H1 (cell line): ENCODE data around the gene ACAD9. TPM values are rescaled to one million over a fixed set of nuclear protein-coding genes. Genes with fewer than 3 reads are reported as not detected.
"Not testable (repeated sequence)": the region's sequence is repeated elsewhere in the genome, so short reads cannot be mapped to it uniquely, and the experiment has no call there.

ENCODE experiments used
- CTCF ChIA-PET: fragments of 300-600 bp; sonication (Branson Sonifier 250); formaldehyde crosslinking; loops from one replicate; lab custom pipeline; 2021; ENCODE audit not compliant: partially characterized antibody; lab: Charles Lee
- POLR2A ChIA-PET: fragments of 300-600 bp; sonication (Branson Sonifier 250); formaldehyde crosslinking; loops from one replicate; lab custom pipeline; 2021; ENCODE audit warnings: inconsistent platforms; ENCODE audit not compliant: partially characterized antibody; lab: Charles Lee
- DNase-seq, 2 experiments: peaks; one replicate each; pipeline versions ENCODE4 v3.0.0 to v3.0.0-alpha.2; 2010 to 2022; ENCODE audit warnings: low spot score in 2 of 2, low read depth in 1 of 2, mixed read lengths in 1 of 2
- FAIRE-seq: peaks from 2 replicates; lab custom pipeline; 2011; peaks lifted over from hg19 to GRCh38; lab: Jason Lieb, UNC
- H2AFZ ChIP-seq: 2 replicates; pipeline ENCODE4 v1.8.1; 2012; ENCODE audit warnings: low read length, inconsistent platforms
- H2AK5ac ChIP-seq: 2 replicates; pipeline ENCODE4 v1.6.1; 2013; ENCODE audit warnings: low read depth, low read length
- H2BK120ac ChIP-seq: replicated peaks from 2 replicates; pipeline ENCODE3; 2013; ENCODE audit warnings: low read depth, low read length, inconsistent platforms
- H2BK12ac ChIP-seq: 2 replicates; pipeline ENCODE4 v1.6.1; 2013; ENCODE audit warnings: low read depth, low read length
- H2BK15ac ChIP-seq: 2 replicates; pipeline ENCODE4 v1.6.1; 2013; ENCODE audit warnings: low read length
- H2BK20ac ChIP-seq: 2 replicates; pipeline ENCODE4 v1.6.1; 2013; ENCODE audit warnings: low read length
- H2BK5ac ChIP-seq: 2 replicates; pipeline ENCODE4 v1.6.1; 2013; ENCODE audit warnings: low read depth, low read length
- H3K14ac ChIP-seq: 2 replicates; pipeline ENCODE4 v1.6.1; 2013; ENCODE audit warnings: inconsistent platforms; ENCODE audit not compliant: insufficient read length
- H3K18ac ChIP-seq: 2 replicates; pipeline ENCODE4 v1.6.1; 2013; ENCODE audit warnings: low read length; ENCODE audit errors: extremely low read depth
- H3K23ac ChIP-seq: 2 replicates; pipeline ENCODE4 v1.6.1; 2013; ENCODE audit warnings: inconsistent platforms; ENCODE audit not compliant: insufficient read length
- H3K23me2 ChIP-seq: 2 replicates; pipeline ENCODE4 v1.6.1; 2013; ENCODE audit warnings: low read depth, low read length
- H3K27ac ChIP-seq: 2 replicates; pipeline ENCODE4 v1.6.1; 2011; ENCODE audit warnings: low read depth, low read length, inconsistent platforms
- H3K27me3 ChIP-seq, 4 experiments: replicated peaks in 1 of 4; 1 replicate in 1 of 4; 2 replicates in 3 of 4; pipeline versions ENCODE4 v1.6.1 to v1.8.1; 2011 to 2013; ENCODE audit warnings: low read length in 3 of 4, mild to moderate bottlenecking in 3 of 4, inconsistent platforms in 2 of 4, mixed read lengths in 2 of 4, moderate library complexity in 1 of 4; ENCODE audit not compliant: control insufficient read depth in 3 of 4, insufficient read depth in 3 of 4; ENCODE audit errors: extremely low read depth in 1 of 4
- H3K36me3 ChIP-seq, 4 experiments: 2 replicates each; pipeline versions ENCODE4 v1.6.1 to v1.8.1; 2011 to 2013; ENCODE audit warnings: mild to moderate bottlenecking in 4 of 4, low read length in 3 of 4, moderate library complexity in 2 of 4, control low read depth in 1 of 4, inconsistent platforms in 1 of 4; ENCODE audit not compliant: insufficient read depth in 4 of 4, control insufficient read depth in 2 of 4
- H3K4ac ChIP-seq: replicated peaks from 2 replicates; pipeline ENCODE3; 2013; ENCODE audit warnings: low read length, low read depth, mixed read lengths, inconsistent platforms; ENCODE audit not compliant: insufficient read length
- H3K4me1 ChIP-seq, 4 experiments: replicated peaks in 1 of 4; 1 replicate in 1 of 4; 2 replicates in 3 of 4; pipeline versions ENCODE4 v1.6.1 to v1.8.1; 2011 to 2013; ENCODE audit warnings: low read length in 3 of 4, inconsistent platforms in 2 of 4, mixed read lengths in 1 of 4; ENCODE audit not compliant: insufficient read depth in 4 of 4, control insufficient read depth in 3 of 4
- H3K4me2 ChIP-seq, 2 experiments: 2 replicates each; pipeline versions ENCODE4 v1.6.1 to v1.8.1; 2011 to 2013; ENCODE audit warnings: low read depth in 2 of 2, low read length in 2 of 2, control low read depth in 1 of 2, inconsistent platforms in 1 of 2, mild to moderate bottlenecking in 1 of 2; ENCODE audit not compliant: insufficient read depth in 1 of 2
- H3K4me3 ChIP-seq, 4 experiments: fragments of 200-600, 300-600 bp in 1 of 4; sonication (generic), shearing (Covaris generic), sonication (Bioruptor Twin) in 1 of 4; 2 replicates each; pipeline versions ENCODE4 v1.5.1 to v1.8.1; 2011 to 2016; ENCODE audit warnings: low read length in 4 of 4, low read depth in 3 of 4, control low read depth in 2 of 4, inconsistent platforms in 2 of 4, mild to moderate bottlenecking in 2 of 4, mixed read lengths in 1 of 4, moderate library complexity in 1 of 4; ENCODE audit not compliant: insufficient read depth in 2 of 4; ENCODE audit errors: extremely low read depth in 1 of 4
- H3K56ac ChIP-seq: replicated peaks from 2 replicates; pipeline ENCODE3; 2013; ENCODE audit warnings: low read depth, mild to moderate bottlenecking, mixed read lengths, low read length, inconsistent platforms; ENCODE audit not compliant: insufficient read length
- H3K79me1 ChIP-seq: 2 replicates; pipeline ENCODE4 v1.6.1; 2013; ENCODE audit warnings: low read depth, low read length, control low read depth
- H3K79me2 ChIP-seq, 2 experiments: 2 replicates each; pipeline versions ENCODE4 v1.6.1 to v1.8.1; 2012 to 2013; ENCODE audit warnings: low read length in 2 of 2, mild to moderate bottlenecking in 2 of 2, inconsistent platforms in 1 of 2; ENCODE audit not compliant: insufficient read depth in 2 of 2, control insufficient read depth in 1 of 2
- H3K9ac ChIP-seq, 4 experiments: replicated peaks in 1 of 4; 1 replicate in 1 of 4; 2 replicates in 3 of 4; pipeline versions ENCODE4 v1.6.1 to v1.8.1; 2011 to 2013; ENCODE audit warnings: low read depth in 3 of 4, low read length in 3 of 4, control low read depth in 2 of 4, mild to moderate bottlenecking in 2 of 4, moderate library complexity in 2 of 4, inconsistent platforms in 1 of 4; ENCODE audit errors: extremely low read depth in 1 of 4
- H3K9me3 ChIP-seq, 2 experiments: 2 replicates each; pipeline versions ENCODE4 v1.6.1 to v1.8.1; 2012 to 2013; ENCODE audit warnings: mild to moderate bottlenecking in 2 of 2, moderate library complexity in 2 of 2, control low read depth in 1 of 2, inconsistent platforms in 1 of 2, low read depth in 1 of 2, low read length in 1 of 2, mixed read lengths in 1 of 2; ENCODE audit not compliant: insufficient read depth in 2 of 2
- H4K20me1 ChIP-seq, 2 experiments: replicated peaks in 1 of 2; 2 replicates each; pipeline versions ENCODE3 to v1.8.1; 2011 to 2013; ENCODE audit warnings: inconsistent platforms in 2 of 2, low read length in 2 of 2, mild to moderate bottlenecking in 1 of 2; ENCODE audit not compliant: insufficient read depth in 2 of 2, control insufficient read depth in 1 of 2
- H4K5ac ChIP-seq: 2 replicates; pipeline ENCODE4 v1.6.1; 2013; ENCODE audit warnings: low read length, low read depth, mixed read lengths, inconsistent platforms; ENCODE audit not compliant: insufficient read length
- H4K8ac ChIP-seq: 2 replicates; pipeline ENCODE4 v1.8.0; 2013; ENCODE audit warnings: mild to moderate bottlenecking, moderate library complexity, low read length, inconsistent platforms; ENCODE audit not compliant: insufficient read depth; ENCODE audit errors: extremely low read depth
- H4K91ac ChIP-seq: replicated peaks from 2 replicates; pipeline ENCODE3; 2013; ENCODE audit warnings: low read length, mixed read lengths, inconsistent platforms; ENCODE audit not compliant: insufficient read length
- WGBS, 2 experiments: shearing (Covaris generic) in 1 of 2; methylation state at CpG; one replicate each; pipeline versions ENCODE4 v1.1.6 to v1.1.7; 2013 to 2015; ENCODE audit warnings: low lambda C conversion rate in 2 of 2, mixed read lengths in 2 of 2, inconsistent platforms in 1 of 2, low coverage in 1 of 2, missing lambda C conversion rate in 1 of 2; ENCODE audit not compliant: insufficient replicate concordance in 2 of 2, insufficient coverage in 1 of 2, insufficient read length in 1 of 2; ENCODE audit errors: extremely low coverage in 1 of 2, missing lambda C conversion rate in 1 of 2; 5-methylcytosine and 5-hydroxymethylcytosine counted together
- polyA plus RNA-seq, 7 experiments: library from polyadenylated mRNA; depleted of rRNA in 3 of 7; stranded (reverse) in 5 of 7; unstranded in 2 of 7; fragments of >200 nt in 5 of 7; fragments of 200-250 nt in 2 of 7; gene quantifications; 1 replicate in 5 of 7; 2 replicates in 1 of 7; 4 replicates in 1 of 7; pipeline versions ENCODE4 v1.2.1 to v1.2.3, GENCODE V29; 2011 to 2013; ENCODE audit warnings: missing spikeins in 2 of 7, mixed read lengths in 2 of 7
- total RNA-seq: library from RNA; stranded (reverse); fragmentation: NEBNext Ultra II Directional; extraction: Animal tissue kit (Norgen Biotek cat#: 25700); gene quantifications from 2 replicates; pipeline ENCODE4 v1.2.1, GENCODE V29; 2021

Gene ACAD9
- total and polyA plus RNA-seq, 2 of the 8 experiments (the other 6 are each of a cell fraction or from before 2014, with no cell fraction given) = 27.5 to 28.9 TPM

DNA sequence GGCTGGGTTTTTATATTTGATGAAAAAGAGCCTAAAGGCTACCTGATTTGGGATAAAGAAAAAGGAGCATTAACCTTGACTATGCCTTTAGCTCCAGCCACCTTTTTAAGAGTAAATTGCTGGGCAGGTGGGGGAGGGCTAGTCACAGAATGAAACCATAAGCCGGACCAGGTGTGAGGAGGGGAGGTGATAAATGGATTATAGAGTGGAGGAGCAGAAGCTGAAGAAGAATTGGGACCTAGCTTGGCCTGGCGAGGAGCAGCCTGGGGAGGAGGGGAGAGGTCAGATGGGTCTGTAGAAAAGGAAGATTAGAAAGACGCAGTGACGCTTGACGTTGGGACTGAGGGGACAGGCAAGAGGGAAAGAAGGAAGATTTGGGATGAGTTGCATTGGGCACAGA lies 46.4 kb upstream of the ACAD9 start:
- H2BK15ac ChIP-seq, H2AFZ ChIP-seq, H3K36me3 ChIP-seq, H4K5ac ChIP-seq, H2AK5ac ChIP-seq, H3K14ac ChIP-seq, H2BK120ac ChIP-seq, H2BK12ac ChIP-seq, H4K91ac ChIP-seq, H3K27ac ChIP-seq, H2BK20ac ChIP-seq, H3K4me1 ChIP-seq, H3K79me1 ChIP-seq, H4K8ac ChIP-seq, DNase-seq, H3K23ac ChIP-seq, H3K4me3 ChIP-seq, H3K4me2 ChIP-seq, H4K20me1 ChIP-seq, H3K79me2 ChIP-seq, H3K4ac ChIP-seq, H3K23me2 ChIP-seq, H3K56ac ChIP-seq, H2BK5ac ChIP-seq, FAIRE-seq, CTCF ChIA-PET, H3K9me3 ChIP-seq, H3K9ac ChIP-seq, H3K18ac ChIP-seq, H3K27me3 ChIP-seq: not testable (repeated sequence)
- 91% methylated on average over 5 of the region's 5 CpGs; no CpG with 5 or more reads in 1 of the 2 experiments for WGBS, 2 experiments
- POLR2A ChIA-PET = interaction anchor here (1.0 kb wide), 1 partner anchor 11 kb away, joined by 3 read pairs; no protein-coding TSS in a partner anchor
